Ureter (tissue), 1 donor: Measurements from ENCODE around the gene SWAP70. TPM values are rescaled to one million over a fixed set of nuclear protein-coding genes. Genes with fewer than 3 reads are reported as not detected.

ENCODE experiments used
- DNase-seq: peaks from one replicate; pipeline ENCODE4 v3.0.0-alpha.2; 2020; ENCODE audit warnings: low spot score
- total RNA-seq: library from RNA; stranded (reverse); gene quantifications from one replicate; pipeline ENCODE4 v1.2.4, GENCODE V29; 2023
- donor health status: DM: yes; HTN: yes; CAD: no.

Gene SWAP70
- total RNA-seq, 1 donor from 2014 or later: 49.0 TPM

DNA sequence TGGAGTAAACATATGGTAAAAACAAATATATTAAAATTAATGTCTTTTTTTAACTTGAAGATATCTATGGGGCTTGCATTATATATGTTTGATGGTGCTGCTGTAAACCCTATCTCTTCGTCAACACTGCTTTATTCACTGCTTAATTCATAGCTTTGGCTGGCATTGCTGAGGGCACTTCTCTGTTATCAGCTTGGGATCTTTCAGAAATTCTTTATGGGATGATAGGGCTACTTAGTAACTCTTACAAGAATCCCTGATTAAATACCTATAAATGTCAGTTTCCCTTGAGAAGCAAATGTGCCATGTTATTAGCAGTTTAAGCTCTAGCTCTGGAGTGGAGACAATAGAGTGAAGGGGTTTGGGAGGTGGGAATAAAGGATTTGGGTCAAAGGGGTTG lies 112.3 kb downstream of the SWAP70 start:
- DNase-seq: no peak

DNA sequence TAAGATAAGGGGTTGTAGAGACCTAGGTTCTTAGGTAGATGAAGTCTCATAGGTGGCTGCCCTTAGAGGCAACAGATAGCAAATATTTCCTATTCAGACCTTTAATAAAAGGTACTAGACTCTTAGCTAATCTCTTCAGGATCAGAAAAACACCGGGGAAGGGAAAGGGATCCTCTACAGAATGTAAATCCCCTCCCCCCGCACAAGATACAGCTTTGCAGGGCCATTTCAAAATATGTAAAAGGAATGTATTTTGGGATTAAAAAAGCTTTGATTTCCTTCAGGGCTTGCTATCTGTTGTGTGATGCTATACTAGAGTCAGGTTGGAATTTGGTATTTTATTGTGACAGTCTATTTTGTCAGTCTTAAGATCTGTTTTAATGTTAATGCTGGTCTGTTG lies 113.2 kb downstream of the SWAP70 start:
- DNase-seq: no peak

DNA sequence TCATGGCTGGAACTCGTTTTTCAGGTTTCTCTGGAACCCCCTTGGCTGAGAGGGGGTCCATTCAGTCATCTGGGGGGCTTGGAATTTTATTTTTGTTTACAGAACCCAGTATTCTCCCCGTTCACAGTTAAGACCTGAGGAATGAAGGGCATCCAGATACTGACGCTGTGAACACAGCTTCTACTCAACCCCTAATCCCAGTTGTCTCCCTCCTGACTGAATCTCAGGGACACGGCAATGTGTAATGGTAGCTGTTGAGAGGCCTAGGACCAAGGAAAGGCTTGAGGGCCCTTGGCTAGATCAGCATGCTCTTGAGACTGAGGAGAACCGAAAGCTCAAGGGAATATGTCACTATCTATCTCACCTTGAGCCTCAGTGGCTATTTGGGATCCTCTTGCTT lies 113.6 kb downstream of the SWAP70 start:
- no peak for DNase-seq

DNA sequence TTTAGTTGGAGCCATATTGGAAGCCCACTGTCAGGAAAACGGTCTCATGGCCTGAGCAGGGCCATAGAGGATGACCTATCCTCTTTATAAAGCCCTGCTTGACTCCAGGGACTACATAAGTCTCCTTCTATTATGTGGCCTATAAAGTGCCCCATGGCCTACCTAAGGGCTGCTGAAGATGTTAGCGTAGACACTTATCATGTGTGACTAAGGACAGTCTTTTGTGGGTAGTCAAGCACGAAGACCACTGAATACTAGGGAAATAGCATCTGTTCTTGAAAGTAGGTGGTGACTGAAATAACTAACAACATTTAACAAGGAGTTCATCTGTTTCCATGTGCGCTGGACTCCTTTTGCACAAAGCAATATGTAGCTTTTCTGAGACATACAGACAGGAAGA lies 117.1 kb downstream of the SWAP70 start:
- DNase-seq: no peak

DNA sequence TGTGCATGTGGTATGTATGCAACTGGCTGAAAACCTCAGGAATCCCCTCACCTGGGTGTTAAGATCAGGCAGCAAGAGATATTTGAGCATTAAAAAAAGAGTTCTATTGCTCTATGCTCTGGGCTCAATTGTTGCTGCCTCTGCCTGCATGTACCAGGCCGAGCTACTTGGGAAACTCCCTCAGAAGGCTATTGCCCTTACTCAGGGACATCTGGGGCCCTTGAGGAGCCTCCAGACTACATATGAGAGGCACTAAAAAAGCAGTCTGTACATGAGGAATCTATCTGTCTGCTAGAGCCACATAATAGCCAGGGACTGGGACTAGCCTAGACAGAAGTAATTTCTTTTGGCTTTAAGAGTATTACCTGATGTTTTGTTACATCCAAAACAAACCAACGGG lies 120.1 kb downstream of the SWAP70 start:
- no peak for DNase-seq

DNA sequence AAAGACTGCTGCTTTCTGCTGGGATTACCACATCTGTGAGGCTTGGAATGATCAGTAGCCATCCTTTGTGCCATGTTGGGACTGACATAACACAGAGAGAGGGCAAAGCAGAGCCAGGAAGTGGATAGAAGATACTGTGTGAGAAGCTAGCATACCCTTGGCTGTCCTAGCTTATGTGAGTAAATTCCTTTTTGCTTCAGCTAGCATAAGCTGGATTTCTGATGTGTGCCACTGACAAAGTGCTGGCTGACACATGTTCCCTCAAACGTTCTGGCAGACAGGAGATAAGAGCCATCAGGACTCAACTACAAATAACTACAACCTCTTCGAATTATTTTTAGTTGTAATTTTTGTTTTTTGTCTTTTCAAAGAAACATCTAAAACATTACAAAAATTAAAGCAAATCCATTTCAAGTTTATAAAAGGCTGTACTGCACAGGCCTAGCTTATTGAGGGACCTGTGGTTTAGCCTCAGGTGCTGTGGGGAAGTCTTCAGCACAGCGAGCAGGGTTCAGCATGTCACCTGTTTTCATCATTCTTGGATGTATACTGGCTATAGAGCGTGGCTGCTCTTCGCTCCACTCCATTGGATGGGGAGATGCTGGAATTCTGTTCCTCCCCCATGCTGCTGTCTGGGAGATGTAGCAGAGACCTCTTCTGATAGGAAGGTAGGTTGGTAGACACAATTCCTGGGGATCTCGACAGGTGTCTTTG lies 120.9 kb downstream of the SWAP70 start:
- DNase-seq: no peak

DNA sequence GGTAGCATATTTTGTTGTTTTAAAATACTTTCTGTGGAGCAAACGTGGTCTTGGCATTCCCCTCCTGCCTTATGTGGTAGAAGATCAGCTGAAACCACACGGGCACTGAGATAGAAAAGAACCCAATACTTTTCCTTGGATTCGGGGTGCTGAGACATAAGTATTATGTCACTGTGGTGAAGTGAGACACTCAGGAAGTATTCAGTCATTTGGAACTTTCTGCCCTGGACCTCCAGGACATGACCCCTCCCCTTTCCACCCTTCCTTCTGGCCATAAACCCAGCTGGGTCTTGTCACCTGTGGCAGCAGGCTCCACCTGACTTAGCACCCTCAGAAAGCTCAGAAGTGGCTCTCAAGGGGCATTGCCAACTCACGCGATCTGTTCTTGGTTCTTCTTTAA lies 123.4 kb downstream of the SWAP70 start:
- DNase-seq: no peak

DNA sequence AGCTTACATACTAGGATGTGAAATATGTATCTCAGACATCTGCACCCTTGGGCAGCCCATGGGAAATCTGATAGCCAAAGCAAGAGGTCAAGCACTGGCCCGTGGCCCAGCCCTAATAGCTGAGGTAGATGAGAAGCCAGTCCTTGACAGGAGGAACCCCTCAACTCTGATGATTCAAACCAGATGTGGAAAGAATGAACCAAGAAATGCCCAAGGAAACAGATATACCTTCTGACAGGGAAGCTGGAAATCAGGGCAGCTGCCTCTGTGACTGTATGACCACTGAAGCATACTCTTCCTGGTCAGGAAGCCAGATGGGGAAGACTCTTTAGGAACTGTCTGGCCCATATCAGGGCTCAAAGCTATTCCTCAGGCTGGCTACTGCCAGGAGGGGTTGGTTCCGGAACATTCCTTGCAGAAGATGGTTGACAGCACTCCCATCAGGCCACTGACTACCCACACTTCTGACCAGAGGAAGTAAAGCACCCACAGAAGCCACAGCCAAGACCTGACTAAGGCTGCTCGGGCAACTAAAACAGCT lies 124.2 kb downstream of the SWAP70 start:
- DNase-seq: no peak

DNA sequence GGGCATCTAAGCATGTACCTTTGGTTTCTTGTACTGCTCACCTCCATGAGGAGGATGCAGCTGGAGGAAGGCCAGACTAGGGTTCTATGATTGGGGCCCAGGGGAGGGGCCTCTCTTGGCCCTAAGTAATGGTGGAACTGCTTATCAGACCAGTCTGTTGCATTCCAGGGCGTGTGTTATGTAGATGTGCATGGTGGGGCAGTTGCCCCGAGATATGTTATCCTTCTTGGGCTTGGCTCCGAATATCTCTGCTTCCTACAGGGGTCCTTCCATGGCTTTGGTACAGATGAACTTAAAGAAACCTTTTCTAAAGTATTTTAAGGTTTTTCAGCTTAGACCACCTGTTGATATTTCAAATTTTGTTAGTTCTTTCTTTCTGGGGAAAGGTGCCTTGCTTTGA lies 126.0 kb downstream of the SWAP70 start:
- no peak for DNase-seq

DNA sequence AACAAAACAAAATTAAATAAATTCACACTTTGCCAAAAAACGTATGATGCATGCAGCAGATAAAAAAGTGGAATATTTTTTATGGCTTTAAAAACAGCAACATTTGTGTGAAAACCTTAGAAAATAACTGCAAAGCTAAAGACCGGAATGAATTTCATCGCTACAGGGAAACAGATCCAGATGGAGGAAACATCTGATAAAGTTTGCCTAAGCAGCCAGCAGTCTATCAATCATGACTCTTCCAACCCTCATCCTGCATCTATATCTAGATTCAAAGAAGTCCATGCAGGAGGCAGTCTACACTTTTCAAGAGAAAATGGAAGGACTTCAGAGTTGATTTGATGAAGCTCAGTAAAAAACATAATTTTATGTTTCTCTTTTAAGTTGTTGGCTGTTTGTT lies 126.8 kb downstream of the SWAP70 start:
- DNase-seq: no peak

DNA sequence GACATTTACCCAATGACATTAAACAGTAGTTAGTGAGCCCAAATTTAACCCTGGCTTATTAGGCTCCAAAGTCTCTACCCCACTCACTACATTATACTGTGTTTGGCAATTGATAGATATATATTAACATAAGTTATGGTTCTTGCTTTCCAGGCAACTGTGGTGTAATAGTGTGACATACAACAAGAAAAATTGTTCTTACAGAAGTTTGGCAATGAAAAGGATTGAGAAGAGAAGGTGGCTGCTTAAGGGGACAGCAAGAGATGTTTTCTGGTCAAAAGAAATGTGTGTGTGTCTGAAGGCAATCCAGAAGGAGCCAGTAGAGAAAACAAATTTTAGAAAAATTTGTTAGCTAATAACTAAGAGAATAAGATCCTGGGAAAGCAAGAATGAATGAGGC lies 132.4 kb downstream of the SWAP70 start:
- no peak for DNase-seq

DNA sequence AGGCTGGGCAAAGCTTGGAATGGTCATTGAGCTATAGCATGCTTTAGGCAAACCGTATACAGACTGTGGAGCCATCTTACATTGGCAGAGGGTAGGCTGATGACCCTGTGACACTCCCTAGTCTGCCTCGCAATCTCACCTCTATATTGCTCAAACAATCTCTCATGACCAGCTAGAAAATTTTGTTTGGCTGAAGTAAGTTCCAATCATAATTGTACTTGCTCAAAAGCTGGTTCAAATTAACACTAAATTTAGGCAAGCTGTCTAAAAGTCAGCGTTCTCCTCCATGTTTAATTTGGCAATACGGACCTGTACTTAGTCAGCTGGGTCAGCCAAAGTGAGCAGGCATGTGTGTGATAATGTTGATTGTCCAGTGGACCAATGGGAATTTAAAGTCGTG lies 133.0 kb downstream of the SWAP70 start:
- DNase-seq: no peak

DNA sequence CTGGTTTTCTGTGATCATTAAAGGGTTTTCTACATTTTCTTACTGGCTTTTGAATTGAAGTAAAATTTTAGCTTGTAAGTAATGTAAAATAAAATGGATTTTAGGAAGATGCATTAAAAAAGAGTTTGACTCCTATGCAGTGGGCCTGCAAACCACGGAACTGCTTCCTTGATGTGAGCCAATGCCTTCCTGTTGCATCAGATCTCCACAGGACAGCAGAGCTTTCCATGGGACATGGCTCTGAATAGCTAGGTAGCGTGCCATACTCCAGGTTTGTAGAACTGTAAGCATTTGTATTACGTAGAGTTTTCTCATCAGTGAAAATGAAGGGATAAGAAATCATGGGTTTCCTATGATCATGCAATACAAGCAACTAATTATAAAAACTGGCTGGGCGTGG lies 133.4 kb downstream of the SWAP70 start:
- no peak for DNase-seq

DNA sequence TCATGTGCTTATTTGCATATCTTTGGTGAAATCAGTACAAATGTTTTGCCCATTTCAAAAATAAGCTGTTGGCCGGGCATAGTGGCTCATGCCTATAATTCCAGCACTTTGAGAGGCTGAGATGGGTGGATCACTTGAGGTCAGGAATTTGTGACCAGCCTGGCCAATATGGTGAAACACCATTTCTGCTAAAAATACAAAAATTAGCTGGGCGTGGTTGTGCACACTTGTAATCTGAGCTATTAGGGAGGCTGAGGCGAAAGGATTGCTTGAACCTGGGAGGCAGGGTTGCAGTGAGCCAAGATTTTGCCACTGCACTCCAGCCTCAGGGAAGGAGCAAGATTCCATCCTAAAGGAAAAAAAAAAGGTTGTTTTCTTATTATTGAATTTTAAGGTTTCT lies 136.0 kb downstream of the SWAP70 start:
- DNase-seq: no peak

DNA sequence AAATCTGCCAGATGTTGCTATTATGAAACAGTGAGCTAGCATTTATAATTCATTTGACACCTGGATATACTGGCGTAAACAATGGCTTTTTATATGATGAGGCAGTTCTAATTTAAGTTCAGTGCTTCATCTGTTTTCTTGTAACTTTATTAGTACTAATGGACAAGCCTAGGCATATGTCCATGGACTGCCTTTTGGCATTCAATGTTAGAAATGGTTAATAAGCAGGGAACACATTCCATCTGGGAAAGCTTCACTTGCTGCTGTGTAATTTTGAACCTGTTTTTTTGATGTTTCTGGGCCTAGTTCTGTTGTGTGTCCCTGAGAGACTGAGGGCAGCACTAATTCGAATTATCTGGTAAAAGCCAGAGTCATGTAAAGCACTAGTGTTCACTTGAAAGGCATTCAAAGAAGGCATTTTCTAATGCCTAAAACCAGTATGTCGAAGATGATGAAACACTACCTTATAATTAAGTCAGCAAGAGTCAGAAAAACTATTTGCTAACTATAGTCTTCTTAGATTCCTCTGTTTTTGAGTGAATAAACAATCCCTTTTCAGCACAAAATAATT lies 138.5 kb downstream of the SWAP70 start:
- DNase-seq: no peak

Other genes with a start within 250 kb of the SWAP70 start
- 19.9 TPM for gene ZNF143, start 203.1 kb upstream of the SWAP70 start, total RNA-seq
- 65.3 TPM for gene WEE1, start 90.4 kb upstream of the SWAP70 start, total RNA-seq